Upper lobe of right lung (tissue), 1 donor: ENCODE data around the gene ACRBP. TPM values are rescaled to one million over a fixed set of nuclear protein-coding genes. Genes with fewer than 3 reads are reported as not detected.

Experiments
- ATAC-seq: fragments of 200-7000 bp; cut with Tn5 transposase; one replicate; pipeline ENCODE4 v1.9.1; 2020; ENCODE audit warnings: mild to moderate bottlenecking, moderate library complexity
- DNase-seq: peaks from one replicate; pipeline ENCODE4 v3.0.0-alpha.2; 2020
- H3K27ac ChIP-seq: fragments of 200-600 bp; one replicate; pipeline ENCODE4 v1.8.0; 2022
- H3K27me3 ChIP-seq: fragments of 200-600 bp; one replicate; pipeline ENCODE4 v1.8.0; 2022; ENCODE audit warnings: mild to moderate bottlenecking
- H3K36me3 ChIP-seq: fragments of 200-600 bp; one replicate; pipeline ENCODE4 v1.8.0; 2022
- H3K4me1 ChIP-seq: fragments of 200-600 bp; one replicate; pipeline ENCODE4 v1.8.0; 2022
- H3K4me3 ChIP-seq: fragments of 200-600 bp; one replicate; pipeline ENCODE4 v1.8.0; 2022; ENCODE audit warnings: mild to moderate bottlenecking
- H3K9me3 ChIP-seq: fragments of 200-600 bp; one replicate; pipeline ENCODE4 v1.8.0; 2022
- CTCF ChIP-seq: fragments of 200-600 bp; IDR thresholded peaks from one replicate; pipeline ENCODE4 v1.8.0; 2022; ENCODE audit warnings: antibody characterized with exemption
- intact Hi-C: fragments of 100-400 bp; cut with DNase I; formaldehyde crosslinking; loops from one replicate; pipeline ENCODE4 v1.11.0; 2022
- total RNA-seq: library from RNA; stranded (reverse); fragmentation: NEBNext Ultra II Directional; extraction: Animal tissue kit (Norgen Biotek cat#: 25700); gene quantifications from one replicate; pipeline ENCODE4 v1.2.1, GENCODE V29; 2021
- donor health status: DM: no; HTN: yes; CAD: no; lungs with severe emphysema.

The ACRBP gene
- total RNA-seq, 1 donor from 2014 or later = 3.8 TPM

GRCh38 chr12:6608592-6609281 is 38.5 kb downstream of the ACRBP start:
- no peak overlapping the region for H3K4me3 ChIP-seq
- ATAC-seq (no peak), DNase-seq (peak; percentile 82)
- peak overlapping the region; percentile 44 for H3K27ac ChIP-seq
- H3K27me3 ChIP-seq = no peaks in the 10 kb centered on the region
- H3K9me3 ChIP-seq = no peaks in the 10 kb centered on the region
- peaks cover 4% of the 10 kb centered on the region for H3K36me3 ChIP-seq
- H3K4me1 ChIP-seq = peaks cover 39% of the 10 kb centered on the region
- intact Hi-C loops = no loop called here
- no peak for TF ChIP-seq CTCF

GRCh38 chr12:6607751-6608591 is 39.3 kb downstream of the ACRBP start:
- H3K4me1 ChIP-seq = peaks cover 41% of the 10 kb centered on the region
- H3K4me3 ChIP-seq = no peak overlapping the region
- DNase-seq (no peak), ATAC-seq (peak; percentile 37)
- H3K9me3 ChIP-seq = no peaks in the 10 kb centered on the region
- H3K36me3 ChIP-seq = peaks cover 4% of the 10 kb centered on the region
- no peak for TF ChIP-seq CTCF
- H3K27me3 ChIP-seq = no peaks in the 10 kb centered on the region
- peak overlapping the region; percentile 47 for H3K27ac ChIP-seq
- intact Hi-C loops = no loop called here

GRCh38 chr12:6606331-6607131 is 40.7 kb downstream of the ACRBP start:
- intact Hi-C loops = no loop called here
- Histone ChIP-seq H3K27me3 (no peaks in the 10 kb centered on the region), H3K4me3 (peak overlapping the region; percentile 84), H3K4me1 (peaks cover 37% of the 10 kb centered on the region), H3K27ac (peak overlapping the region; percentile 95), H3K36me3 (peaks cover 15% of the 10 kb centered on the region), H3K9me3 (no peaks in the 10 kb centered on the region)
- TF ChIP-seq CTCF = no peak
- peak; percentile 88 for DNase-seq
- peak; percentile 54 for ATAC-seq

- intact Hi-C loops = no loop called here
- TF ChIP-seq CTCF = peak; percentile 4
- peak; percentile 2 for ATAC-seq
Measured at GRCh38 chr12:6605421-6606330, 41.6 kb downstream of the ACRBP start.

More at GRCh38 chr12:6605421-6606330, 41.6 kb downstream of the ACRBP start:
- Histone ChIP-seq H3K27ac (peak overlapping the region; percentile 95), H3K9me3 (no peaks in the 10 kb centered on the region), H3K4me3 (peak overlapping the region; percentile 84), H3K4me1 (peaks cover 37% of the 10 kb centered on the region), H3K27me3 (no peaks in the 10 kb centered on the region), H3K36me3 (peaks cover 24% of the 10 kb centered on the region)
- no peak for DNase-seq
